IMR-90 (cell line): ENCODE results near the gene FLOT2. TPM values are rescaled to one million over a fixed set of nuclear protein-coding genes. Genes with fewer than 3 reads are reported as not detected.

ENCODE experiments used
- ATAC-seq: fragments of 200-7000 bp; cut with Tn5 transposase; 2 replicates; pipeline ENCODE4 v1.9.1; 2020; ENCODE audit warnings: low read depth, mild to moderate bottlenecking, moderate library complexity
- BruUV-seq: library from RNA; stranded (reverse); fragments of 400-500 nt; replicated peaks from 2 replicates; lab custom pipeline; 2021; lab: Mats Ljungman, UMichigan
- CTCF ChIA-PET: fragments of 300-600 bp; formaldehyde crosslinking; extraction: SDS; loops from one replicate; lab custom pipeline; 2021; ENCODE audit warnings: antibody characterized with exemption; lab: Yijun Ruan, JAX
- POLR2A ChIA-PET: fragments of 300-600 bp; sonication (Branson Sonifier 250); formaldehyde crosslinking; loops from one replicate; lab custom pipeline; 2022; ENCODE audit warnings: antibody characterized with exemption; ENCODE audit not compliant: unreplicated experiment; lab: Charles Lee
- DNase-seq: peaks from one replicate; pipeline ENCODE4 v3.0.0; 2013
- H2AFZ ChIP-seq: replicated peaks from 2 replicates; pipeline ENCODE3; 2013; ENCODE audit warnings: low read length, mild to moderate bottlenecking; ENCODE audit not compliant: poor library complexity
- H2AK5ac ChIP-seq: 2 replicates; pipeline ENCODE4 v1.6.1; 2013; ENCODE audit warnings: low read depth, low read length, inconsistent platforms
- H2AK9ac ChIP-seq: replicated peaks from 2 replicates; pipeline ENCODE3; 2013; ENCODE audit warnings: mild to moderate bottlenecking, low read depth, low read length, moderate library complexity; ENCODE audit not compliant: poor library complexity
- H2BK120ac ChIP-seq: 2 replicates; pipeline ENCODE4 v1.6.1; 2013; ENCODE audit warnings: low read depth, low read length, inconsistent platforms
- H2BK15ac ChIP-seq: 3 replicates; pipeline ENCODE4 v1.6.1; 2013; ENCODE audit warnings: low read depth, low read length, inconsistent platforms
- H2BK20ac ChIP-seq: 2 replicates; pipeline ENCODE4 v1.6.1; 2013; ENCODE audit warnings: low read depth, mild to moderate bottlenecking, inconsistent platforms, low read length, moderate library complexity
- H2BK5ac ChIP-seq: 2 replicates; pipeline ENCODE4 v1.6.1; 2013; ENCODE audit warnings: mild to moderate bottlenecking, low read depth, low read length, inconsistent platforms; ENCODE audit not compliant: poor library complexity, severe bottlenecking
- H3K14ac ChIP-seq: replicated peaks from 2 replicates; pipeline ENCODE4 v1.6.1; 2013; ENCODE audit warnings: low read depth, low read length, inconsistent platforms
- H3K18ac ChIP-seq: 2 replicates; pipeline ENCODE4 v1.6.1; 2013; ENCODE audit warnings: low read depth, low read length, control low read depth
- H3K23ac ChIP-seq: 2 replicates; pipeline ENCODE4 v1.6.1; 2013; ENCODE audit warnings: low read depth, low read length, inconsistent platforms
- H3K27ac ChIP-seq: 2 replicates; pipeline ENCODE4 v1.5.1; 2013; ENCODE audit warnings: mild to moderate bottlenecking, control low read depth, low read length; ENCODE audit not compliant: insufficient read depth
- H3K27me3 ChIP-seq: 2 replicates; pipeline ENCODE4 v1.6.1; 2013; ENCODE audit warnings: low read length; ENCODE audit not compliant: control insufficient read depth, insufficient read depth
- H3K36me3 ChIP-seq: 2 replicates; pipeline ENCODE4 v1.6.1; 2013; ENCODE audit warnings: low read length, mixed read lengths; ENCODE audit not compliant: control insufficient read depth, insufficient read depth
- H3K4ac ChIP-seq: 2 replicates; pipeline ENCODE4 v1.6.1; 2013; ENCODE audit warnings: low read depth, low read length, inconsistent platforms
- H3K4me1 ChIP-seq: 2 replicates; pipeline ENCODE4 v1.6.1; 2013; ENCODE audit warnings: low read length, mixed read lengths; ENCODE audit not compliant: control insufficient read depth, insufficient read depth
- H3K4me2 ChIP-seq: 2 replicates; pipeline ENCODE4 v1.6.1; 2013; ENCODE audit warnings: low read depth, mild to moderate bottlenecking, control low read depth, low read length, moderate library complexity
- H3K4me3 ChIP-seq: 2 replicates; pipeline ENCODE4 v1.5.1; 2013; ENCODE audit warnings: low read depth, mild to moderate bottlenecking, control low read depth, low read length, moderate library complexity; ENCODE audit not compliant: insufficient read depth
- H3K56ac ChIP-seq: 2 replicates; pipeline ENCODE4 v1.6.1; 2013; ENCODE audit warnings: low read length, inconsistent platforms; ENCODE audit not compliant: insufficient read depth; ENCODE audit errors: extremely low read depth
- H3K79me1 ChIP-seq, 2 experiments: 2 replicates each; pipeline ENCODE4 v1.6.1; 2013; ENCODE audit warnings: low read length in 2 of 2, inconsistent platforms in 1 of 2, low read depth in 1 of 2
- H3K9ac ChIP-seq: 2 replicates; pipeline ENCODE4 v1.6.1; 2013; ENCODE audit warnings: low read depth, low read length, control low read depth
- H3K9me1 ChIP-seq: 2 replicates; pipeline ENCODE4 v1.6.1; 2013; ENCODE audit warnings: low read length, inconsistent platforms; ENCODE audit not compliant: insufficient read depth
- H3K9me3 ChIP-seq: 2 replicates; pipeline ENCODE4 v1.6.1; 2013; ENCODE audit warnings: low read length; ENCODE audit not compliant: control insufficient read depth, insufficient read depth
- H4K20me1 ChIP-seq: 2 replicates; pipeline ENCODE4 v1.6.1; 2013; ENCODE audit warnings: low read length, inconsistent platforms; ENCODE audit not compliant: insufficient read depth
- H4K5ac ChIP-seq: 2 replicates; pipeline ENCODE4 v1.6.1; 2013; ENCODE audit warnings: mild to moderate bottlenecking, low read depth, low read length, control low read depth
- H4K8ac ChIP-seq, 2 experiments: 2 replicates each; pipeline ENCODE4 v1.6.1; 2013; ENCODE audit warnings: low read depth in 2 of 2, low read length in 2 of 2, control low read depth in 1 of 2, inconsistent platforms in 1 of 2
- H4K91ac ChIP-seq: 2 replicates; pipeline ENCODE4 v1.6.1; 2013; ENCODE audit warnings: low read depth, low read length, inconsistent platforms; ENCODE audit not compliant: insufficient read depth
- CHD1 ChIP-seq: IDR thresholded peaks from 2 replicates; pipeline ENCODE4 v1.6.1; 2012; ENCODE audit warnings: low read depth, low read length, improper control_type of control experiment
- MAFK ChIP-seq: IDR thresholded peaks from 2 replicates; pipeline ENCODE4 v1.6.1; 2012; ENCODE audit warnings: low read depth, low read length, improper control_type of control experiment
- NFE2L2 ChIP-seq: fragments of 150-350 bp; IDR thresholded peaks from 2 replicates; pipeline ENCODE4 v1.6.1; 2016; ENCODE audit warnings: low read depth, mild to moderate bottlenecking, low read length
- POLR2A ChIP-seq: IDR thresholded peaks from 2 replicates; pipeline ENCODE4 v1.6.1; 2012; ENCODE audit warnings: mild to moderate bottlenecking, low read depth, low read length
- RAD21 ChIP-seq: IDR thresholded peaks from 2 replicates; pipeline ENCODE4 v1.6.1; 2012; ENCODE audit warnings: low read length, improper control_type of control experiment
- RCOR1 ChIP-seq: IDR thresholded peaks from 2 replicates; pipeline ENCODE4 v1.6.1; 2012; ENCODE audit warnings: mild to moderate bottlenecking, low read length, improper control_type of control experiment; ENCODE audit not compliant: insufficient replicate concordance
- RFX5 ChIP-seq: IDR thresholded peaks from 2 replicates; pipeline ENCODE4 v1.8.0; 2012; ENCODE audit warnings: low read depth, mild to moderate bottlenecking, low read length, moderate library complexity
- SMC3 ChIP-seq: fragments of 150-350 bp; IDR thresholded peaks from 2 replicates; pipeline ENCODE4 v1.6.1; 2016; ENCODE audit warnings: low read depth, mild to moderate bottlenecking, antibody characterized with exemption, low read length, moderate library complexity
- WGBS, 2 experiments: methylation state at CpG; one replicate each; pipeline versions ENCODE4 v1.1.5 to v1.1.7; 2013; ENCODE audit warnings: missing lambda C conversion rate in 2 of 2; ENCODE audit not compliant: insufficient read length in 1 of 2; ENCODE audit errors: extremely low coverage in 2 of 2; 5-methylcytosine and 5-hydroxymethylcytosine counted together
- dilution Hi-C: fragments of 300-500 bp; cut with HindIII; formaldehyde crosslinking; loops from one replicate; pipeline ENCODE4 v1.14.3; 2018; ENCODE audit warnings: low sequenced_read_pairs; ENCODE audit not compliant: unreplicated experiment
- in situ Hi-C: fragments of 300-500 bp; cut with MboI; formaldehyde crosslinking; loops from 3 replicates; pipeline ENCODE4 v1.14.3; 2019; ENCODE audit warnings: low sequenced_read_pairs, inconsistent platforms, mixed read lengths
- intact Hi-C: fragments of 100-400 bp; cut with micrococcal nuclease; formaldehyde crosslinking; loops from 2 replicates; pipeline ENCODE4 v1.10.0; 2022
- polyA plus RNA-seq, 3 experiments: library from polyadenylated mRNA; depleted of rRNA; stranded (reverse); fragments of >200 nt; gene quantifications; 2 replicates each; pipeline ENCODE4 v1.2.3, GENCODE V29; 2012; ENCODE audit warnings: low replicate concordance in 1 of 3
- total RNA-seq: library from RNA; depleted of rRNA; stranded (reverse); fragments of >200 nt; gene quantifications from 2 replicates; pipeline ENCODE4 v1.2.3, GENCODE V29; 2012
- TF ChIP-seq, protein P1 (sequence below): conservative IDR thresholded peaks from 2 replicates; pipeline ENCODE4 v1.5.1; 2012; ENCODE audit warnings: mild to moderate bottlenecking, low read depth, low read length, improper control_type of control experiment

FLOT2 gene
- total and polyA plus RNA-seq, 2 of the 4 experiments (the other 2 are of a cell fraction): 19.7 to 67.9 TPM

DNA sequence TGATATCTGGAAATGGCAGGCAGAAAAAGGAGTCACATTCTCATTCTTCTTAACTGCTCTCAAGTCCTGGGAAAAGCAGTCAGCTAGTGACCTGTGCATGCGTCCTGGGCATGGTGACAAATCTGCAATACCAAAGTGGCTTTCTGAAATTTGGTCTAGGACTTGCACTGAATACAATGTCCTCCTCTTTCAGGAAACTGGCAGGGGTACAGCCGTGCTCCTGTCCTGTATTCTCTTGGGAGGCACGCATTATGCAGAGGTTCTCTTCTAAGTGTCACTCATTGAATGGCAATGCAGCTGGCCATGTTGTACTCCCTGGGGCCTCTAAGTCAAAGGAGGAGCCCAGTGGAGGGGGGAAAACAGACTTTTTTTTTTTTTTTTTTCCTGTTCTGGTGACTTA is 43.1 kb upstream of the FLOT2 start:
- TF ChIP-seq RCOR1 (no peak), CHD1 (no peak), RAD21 (no peak), NFE2L2 (no peak), SMC3 (no peak), POLR2A (no peak), MAFK (no peak), RFX5 (no peak)
- TF ChIP-seq, protein P1, sequence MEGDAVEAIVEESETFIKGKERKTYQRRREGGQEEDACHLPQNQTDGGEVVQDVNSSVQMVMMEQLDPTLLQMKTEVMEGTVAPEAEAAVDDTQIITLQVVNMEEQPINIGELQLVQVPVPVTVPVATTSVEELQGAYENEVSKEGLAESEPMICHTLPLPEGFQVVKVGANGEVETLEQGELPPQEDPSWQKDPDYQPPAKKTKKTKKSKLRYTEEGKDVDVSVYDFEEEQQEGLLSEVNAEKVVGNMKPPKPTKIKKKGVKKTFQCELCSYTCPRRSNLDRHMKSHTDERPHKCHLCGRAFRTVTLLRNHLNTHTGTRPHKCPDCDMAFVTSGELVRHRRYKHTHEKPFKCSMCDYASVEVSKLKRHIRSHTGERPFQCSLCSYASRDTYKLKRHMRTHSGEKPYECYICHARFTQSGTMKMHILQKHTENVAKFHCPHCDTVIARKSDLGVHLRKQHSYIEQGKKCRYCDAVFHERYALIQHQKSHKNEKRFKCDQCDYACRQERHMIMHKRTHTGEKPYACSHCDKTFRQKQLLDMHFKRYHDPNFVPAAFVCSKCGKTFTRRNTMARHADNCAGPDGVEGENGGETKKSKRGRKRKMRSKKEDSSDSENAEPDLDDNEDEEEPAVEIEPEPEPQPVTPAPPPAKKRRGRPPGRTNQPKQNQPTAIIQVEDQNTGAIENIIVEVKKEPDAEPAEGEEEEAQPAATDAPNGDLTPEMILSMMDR: no peak
- intact Hi-C loops: no loop called here
- peaks cover 96% of the 10 kb centered on the region for H4K20me1 ChIP-seq
- no peak overlapping the region for H3K27ac ChIP-seq
- no peak overlapping the region for H2AK9ac ChIP-seq
- POLR2A ChIA-PET: interaction anchor here (0.6 kb wide), 1 partner anchor 16 kb away, joined by 5 read pairs; no protein-coding TSS in a partner anchor
- no peak overlapping the region for H4K8ac ChIP-seq
- H2BK20ac ChIP-seq: no peak overlapping the region
- no peak overlapping the region for H3K4ac ChIP-seq
- no peak overlapping the region for H2AFZ ChIP-seq
- H3K4me1 ChIP-seq: peaks cover 25% of the 10 kb centered on the region
- 94% methylated on average over 3 of the region's 3 CpGs; no CpG with 5 or more reads in 1 of the 2 experiments for WGBS, 2 experiments
- H3K36me3 ChIP-seq: peaks cover 13% of the 10 kb centered on the region
- in situ Hi-C loops: no loop called here
- no peak for DNase-seq
- no TSS peak for BruUV-seq
- H3K4me2 ChIP-seq: no peak overlapping the region
- H3K56ac ChIP-seq: no peak overlapping the region
- H2BK120ac ChIP-seq: no peak overlapping the region
- no peak overlapping the region for H2BK5ac ChIP-seq
- no peaks in the 10 kb centered on the region for H3K9me3 ChIP-seq
- H2BK15ac ChIP-seq: no peak overlapping the region
- no peak overlapping the region for H3K4me3 ChIP-seq
- H3K18ac ChIP-seq: no peak overlapping the region
- no peak overlapping the region for H3K23ac ChIP-seq
- no peak overlapping the region for H2AK5ac ChIP-seq
- CTCF ChIA-PET: interaction anchor here (0.6 kb wide), 1 partner anchor 161 kb away, joined by 4 read pairs; no protein-coding TSS in a partner anchor
- no peak overlapping the region for H3K9ac ChIP-seq
- H3K14ac ChIP-seq: no peak overlapping the region
- H3K9me1 ChIP-seq: peaks cover 45% of the 10 kb centered on the region
- no peak overlapping the region for H4K5ac ChIP-seq
- dilution Hi-C loops: no loop called here
- no peak for ATAC-seq
- no peak overlapping the region for H4K91ac ChIP-seq
- peaks cover 30 to 86% of the 10 kb centered on the region in 2 experiments for H3K79me1 ChIP-seq
- no peaks in the 10 kb centered on the region for H3K27me3 ChIP-seq
